Suppressor macrophage (primary cell): ENCODE results near the gene AHRR.
A peak's percentile ranks its signal among the peaks of the same experiment; 100 is the strongest.

Experiments used
- DNase-seq, 4 experiments: peaks; one replicate each; pipeline ENCODE4 v3.0.0-alpha.2; 2020 to 2022

The AHRR gene

DNA sequence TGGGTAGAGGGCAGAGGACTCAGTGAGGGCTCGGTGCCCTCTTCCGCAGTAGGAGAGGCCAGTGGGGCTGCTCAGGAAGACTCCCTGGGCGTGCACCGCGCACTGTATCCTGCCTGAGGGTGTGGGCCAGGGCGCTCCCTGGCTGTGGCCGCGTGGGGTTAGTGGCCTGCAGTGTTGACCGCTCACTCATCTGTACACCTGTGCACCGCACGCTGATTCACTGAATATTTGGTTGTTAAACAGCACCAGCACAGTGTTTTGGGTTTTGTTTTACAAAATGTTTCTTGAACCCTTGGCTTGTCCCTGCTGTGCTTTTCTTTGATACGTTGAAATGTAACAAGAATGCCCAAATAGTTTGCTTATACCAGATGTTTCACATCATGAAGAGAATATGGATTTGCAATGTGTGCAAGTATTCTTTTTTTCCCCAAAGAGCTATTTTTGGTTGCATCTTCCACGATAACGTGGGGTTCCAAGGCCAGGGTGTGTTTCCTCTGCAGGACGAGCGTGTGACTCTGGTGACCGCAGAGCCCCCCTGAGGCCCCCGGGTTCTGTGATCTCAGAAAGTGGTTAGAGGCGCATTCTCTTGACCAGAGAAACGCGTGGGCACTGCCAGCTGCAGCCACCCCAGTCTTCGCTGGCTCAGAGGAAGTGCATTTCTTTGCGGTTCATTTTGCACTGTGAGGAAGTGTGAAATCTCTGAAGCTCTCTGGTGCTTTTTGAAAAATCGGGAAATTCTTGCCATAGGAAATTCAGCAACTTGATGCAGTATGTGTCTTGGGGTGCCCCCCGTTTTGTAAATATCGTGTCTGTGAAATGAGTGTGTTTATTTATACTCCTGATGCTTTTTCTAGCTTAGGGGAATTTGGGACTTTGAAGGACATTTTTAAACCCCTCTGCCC is 46.9 kb downstream of the AHRR start:
- DNase-seq = peak; percentile 94 to 97 (median 94)

DNA sequence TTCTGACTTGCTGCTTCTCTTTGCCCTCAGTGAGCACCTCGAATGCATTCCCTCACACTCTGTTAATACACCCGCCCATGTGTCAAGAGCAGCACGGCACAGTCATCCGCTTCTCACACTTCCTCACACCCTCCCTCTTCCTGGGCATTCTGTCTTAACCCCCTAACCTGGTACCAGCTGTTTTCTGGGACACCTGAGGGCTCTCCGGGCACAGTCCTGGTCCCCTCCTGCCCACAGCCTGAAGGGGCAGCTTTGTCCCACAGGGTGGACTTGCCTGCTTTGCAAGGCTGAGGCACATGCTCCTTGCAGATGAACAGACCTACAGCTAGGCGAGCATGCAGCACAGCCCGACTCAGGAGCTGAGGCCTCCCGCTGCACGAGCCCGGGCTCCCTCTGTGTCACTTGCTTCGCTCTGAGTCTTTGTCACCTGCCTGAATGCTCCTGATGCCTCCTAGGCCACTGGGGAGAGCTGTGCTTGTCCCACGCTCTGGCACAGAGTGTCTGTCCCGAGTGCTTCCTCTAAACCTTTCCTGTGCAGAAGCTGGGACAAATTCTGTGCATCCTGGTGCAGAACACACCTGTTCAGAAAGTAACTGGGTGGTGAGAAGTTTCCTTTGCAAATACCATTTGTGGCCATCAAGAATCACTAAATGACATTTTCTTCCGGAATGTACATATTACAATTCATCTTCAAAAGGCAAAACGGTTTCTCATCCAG is 47.8 kb downstream of the AHRR start:
- DNase-seq = peak; percentile 50 to 68 (median 64)

DNA sequence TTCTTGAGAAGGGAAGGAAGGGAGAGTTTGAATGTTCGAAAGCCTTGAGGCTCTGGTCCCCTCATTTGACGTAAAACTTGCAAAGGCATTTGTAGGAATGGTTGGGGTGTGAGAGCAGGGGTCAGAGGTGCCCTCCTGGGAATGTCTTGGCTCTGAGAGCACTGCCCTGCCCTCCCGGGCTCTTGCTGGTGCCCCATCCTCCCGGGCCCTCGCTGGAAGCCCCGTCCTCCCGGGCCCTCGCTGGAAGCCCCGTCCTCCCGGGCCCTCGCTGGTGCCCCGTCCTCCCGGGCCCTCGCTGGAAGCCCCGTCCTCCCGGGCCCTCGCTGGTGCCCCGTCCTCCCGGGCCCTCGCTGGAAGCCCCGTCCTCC is 48.3 kb downstream of the AHRR start:
- DNase-seq = peak in 1 of 4 experiments; percentile 0

DNA sequence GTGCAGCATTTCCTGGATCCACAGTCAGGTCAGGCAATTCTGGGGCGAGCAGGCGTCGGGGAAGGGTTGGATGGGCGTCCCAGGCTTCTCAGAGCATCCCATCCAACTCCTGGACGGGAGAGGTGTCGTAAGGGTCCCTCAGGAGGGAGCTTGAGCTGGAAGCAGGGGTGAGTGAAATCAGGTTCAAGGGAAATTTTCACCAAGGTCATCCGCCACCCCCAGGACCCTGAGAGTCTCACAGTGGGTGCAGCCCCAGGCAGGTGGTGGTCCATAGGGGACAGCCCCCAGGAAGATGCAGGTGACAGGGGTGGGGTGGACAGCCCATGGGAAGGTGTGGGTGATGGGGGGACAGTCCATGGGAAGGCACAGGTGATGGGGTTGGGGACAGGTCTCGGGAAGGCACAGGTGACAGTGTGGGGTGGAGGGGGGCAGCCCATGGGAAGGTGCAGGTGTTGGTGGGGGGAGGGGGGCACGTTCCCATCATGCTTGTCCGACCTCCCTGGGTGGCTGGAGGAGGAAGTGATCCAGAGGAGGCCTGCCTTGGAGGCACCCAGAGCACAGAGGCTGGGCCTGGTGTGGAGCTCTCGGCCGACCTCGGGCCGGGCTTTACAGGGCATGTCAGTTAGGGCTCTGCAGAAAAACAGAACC is 48.9 kb downstream of the AHRR start:
- no peak for DNase-seq

DNA sequence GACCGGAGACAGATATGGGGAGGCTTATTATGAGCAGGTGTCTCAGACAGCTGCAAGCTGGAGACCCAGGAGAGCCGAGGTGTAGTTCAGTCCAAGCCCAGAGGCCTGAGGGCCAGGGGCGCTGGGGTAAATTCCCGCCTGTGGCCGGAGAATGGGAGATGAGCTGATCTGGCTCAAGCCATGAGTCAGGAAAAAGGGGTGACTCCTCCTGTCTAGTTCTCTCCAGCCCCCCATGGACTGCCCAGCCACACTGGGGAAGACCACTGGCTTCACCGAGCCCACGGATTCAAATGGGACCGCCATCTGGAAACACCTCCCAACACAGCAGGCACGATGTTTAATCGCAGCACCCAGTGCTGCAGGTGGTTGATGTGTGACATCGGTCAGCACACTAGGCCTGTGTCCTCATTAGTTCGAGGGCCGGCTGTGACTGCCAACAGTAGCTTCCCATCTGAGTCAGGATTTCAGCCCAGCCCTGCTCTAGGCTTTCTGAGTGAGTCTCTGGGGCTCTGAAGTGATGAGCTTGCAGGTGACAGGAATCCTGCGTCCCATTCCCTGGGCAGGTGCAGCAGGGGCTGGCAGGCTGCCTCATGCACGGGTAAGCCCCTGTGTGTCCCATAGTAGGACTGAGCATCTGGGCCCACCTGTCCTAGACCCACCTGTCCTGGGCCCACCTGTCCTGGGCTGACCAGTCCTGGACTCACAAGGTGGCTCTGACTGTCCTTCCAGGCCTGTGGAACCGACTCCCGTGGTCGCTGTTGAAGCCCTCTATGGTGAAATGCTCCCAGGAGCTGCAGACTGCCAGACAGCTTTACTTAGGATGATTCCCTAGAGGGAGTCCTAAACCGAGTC is 49.7 kb downstream of the AHRR start:
- DNase-seq = peak in 2 of 4 experiments; percentile 38 to 46

DNA sequence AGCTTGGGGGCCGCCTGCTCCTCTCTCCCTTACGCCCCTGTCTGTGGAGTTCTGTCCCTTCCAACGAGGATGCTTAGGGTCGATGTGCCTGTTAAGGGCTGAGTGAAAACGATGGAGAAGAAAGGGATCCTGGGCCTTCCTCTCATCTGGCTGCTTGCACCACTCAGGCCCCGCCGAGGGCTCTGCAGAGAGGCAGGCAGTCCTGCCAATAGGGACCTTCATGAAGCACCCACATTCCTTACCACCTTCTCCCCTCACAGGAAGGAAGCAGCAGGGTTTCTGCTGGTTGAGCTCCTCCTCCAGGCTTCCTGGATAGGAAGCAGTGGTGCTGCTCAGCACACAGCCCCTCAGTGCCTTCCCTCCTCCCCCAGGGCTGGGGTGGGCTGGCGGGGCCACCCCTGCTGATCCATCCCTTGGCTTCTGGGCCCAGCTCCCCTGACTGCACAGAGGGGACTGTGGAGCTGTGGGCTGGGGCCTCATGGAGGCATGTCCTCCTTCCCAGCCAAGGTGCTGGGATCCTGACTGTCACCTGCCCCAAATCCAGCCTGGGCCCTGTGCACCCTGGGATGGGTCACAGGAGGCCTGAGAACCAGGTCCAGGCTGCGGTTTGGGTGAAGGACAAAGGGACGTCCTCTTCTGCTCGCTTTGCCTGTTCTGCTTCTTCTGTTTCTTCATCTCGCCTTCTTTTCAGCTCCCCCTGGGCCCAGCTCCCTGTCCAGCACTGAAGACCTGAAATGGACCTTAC is 50.5 kb downstream of the AHRR start:
- DNase-seq = peak in 3 of 4 experiments; percentile 61 to 69 (median 64)

DNA sequence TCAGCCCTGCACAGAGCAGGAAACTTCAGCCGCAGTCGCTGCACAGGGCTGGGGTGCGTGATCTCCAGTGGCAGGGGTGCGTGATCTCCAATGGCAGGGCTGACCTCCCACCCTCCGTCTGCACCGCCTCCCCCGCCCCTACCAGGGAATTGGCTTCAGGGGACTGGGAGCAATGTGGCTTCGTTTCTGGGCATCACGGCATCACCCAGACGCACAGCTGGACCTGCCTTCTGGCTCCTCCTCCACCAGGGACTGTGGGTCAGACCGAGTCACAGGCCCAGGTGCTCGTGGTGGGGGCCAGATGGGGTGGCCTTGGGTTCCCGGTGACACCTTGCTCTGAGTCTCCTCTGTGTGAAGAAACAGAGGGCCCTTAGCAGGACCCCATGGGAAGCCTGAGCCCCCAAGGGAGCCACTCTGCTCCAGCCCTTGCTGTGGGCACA is 51.1 kb downstream of the AHRR start:
- no peak for DNase-seq

DNA sequence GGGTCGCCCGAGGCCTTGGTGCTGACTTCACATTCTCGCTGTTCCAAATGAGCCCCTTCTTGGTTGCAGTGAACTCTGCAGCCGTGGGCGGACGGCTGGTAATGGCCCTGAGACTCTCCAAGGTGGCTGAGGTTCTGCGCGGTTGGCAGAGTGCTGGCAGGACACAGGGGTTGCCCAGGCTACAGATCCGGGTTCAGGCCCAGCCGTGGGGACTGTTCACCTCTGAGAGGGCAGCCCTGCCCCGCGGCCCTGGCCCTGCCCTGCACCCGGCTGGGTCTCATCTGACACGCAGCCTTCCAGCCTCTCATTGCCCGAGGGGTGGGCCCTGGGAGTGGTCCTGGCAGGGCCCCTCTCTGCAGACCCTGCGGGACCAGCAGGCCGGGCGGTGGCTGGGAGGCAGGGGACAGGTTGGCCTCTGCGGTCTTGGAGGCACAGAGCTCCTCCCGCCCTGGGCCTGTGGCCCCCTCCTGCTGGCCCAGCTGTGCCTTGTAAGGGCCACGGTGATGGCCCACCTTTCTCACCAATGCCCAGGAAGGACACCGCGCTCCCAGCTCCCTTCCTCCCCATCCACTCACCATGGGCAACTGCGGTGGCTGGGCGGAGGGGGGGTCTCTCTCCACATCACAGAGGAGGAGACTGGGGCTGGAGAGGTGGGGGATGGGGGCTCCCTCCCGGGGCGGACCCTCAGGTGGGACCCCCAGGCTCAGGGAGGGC is 51.6 kb downstream of the AHRR start:
- peak in 1 of 4 experiments; percentile 18 for DNase-seq

DNA sequence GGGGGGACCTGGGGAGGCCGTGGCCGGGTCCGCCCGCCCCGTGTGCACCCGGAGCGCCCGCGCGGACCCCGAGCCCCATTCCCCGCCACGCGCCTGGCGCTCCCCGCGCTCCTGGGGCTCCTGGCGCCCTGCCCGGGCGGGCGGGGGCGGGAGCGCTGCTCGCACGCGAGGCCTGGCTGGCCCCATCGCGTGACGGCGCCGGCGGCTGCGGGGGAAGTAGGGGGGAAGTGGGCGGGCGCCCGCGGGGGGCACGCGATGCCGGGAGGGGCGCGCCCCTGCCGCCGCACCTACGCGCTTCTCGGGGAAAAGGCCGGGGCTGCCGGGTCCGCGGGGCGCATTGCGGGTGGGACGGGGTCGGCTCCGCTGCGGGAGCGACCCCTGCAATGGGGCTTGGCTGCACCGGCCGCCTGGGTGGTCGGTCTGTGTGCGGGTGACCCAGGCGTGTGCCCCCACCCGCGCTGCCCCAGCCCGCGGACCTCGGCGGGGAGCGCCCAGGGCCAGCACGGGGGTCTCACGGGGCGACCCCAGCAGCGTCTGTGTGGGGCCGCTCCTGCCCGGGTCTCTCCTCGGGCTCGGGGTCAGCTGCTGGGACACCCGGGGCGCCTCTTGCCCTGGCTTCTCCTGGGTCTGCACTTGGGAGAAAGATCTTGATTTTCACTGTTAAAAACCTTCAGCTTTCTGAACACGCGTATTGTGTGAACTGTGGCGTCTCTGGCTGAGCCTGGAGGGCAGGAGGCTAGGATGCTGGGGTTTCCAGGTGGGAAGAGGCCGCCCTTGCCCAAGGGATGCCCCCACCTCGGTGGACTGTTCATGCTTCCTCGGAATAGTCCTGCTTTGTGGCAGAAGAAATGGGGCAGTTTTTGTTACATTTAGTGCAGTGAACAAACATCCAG is 52.4 kb downstream of the AHRR start:
- DNase-seq = peak; percentile 91 to 96 (median 94)

DNA sequence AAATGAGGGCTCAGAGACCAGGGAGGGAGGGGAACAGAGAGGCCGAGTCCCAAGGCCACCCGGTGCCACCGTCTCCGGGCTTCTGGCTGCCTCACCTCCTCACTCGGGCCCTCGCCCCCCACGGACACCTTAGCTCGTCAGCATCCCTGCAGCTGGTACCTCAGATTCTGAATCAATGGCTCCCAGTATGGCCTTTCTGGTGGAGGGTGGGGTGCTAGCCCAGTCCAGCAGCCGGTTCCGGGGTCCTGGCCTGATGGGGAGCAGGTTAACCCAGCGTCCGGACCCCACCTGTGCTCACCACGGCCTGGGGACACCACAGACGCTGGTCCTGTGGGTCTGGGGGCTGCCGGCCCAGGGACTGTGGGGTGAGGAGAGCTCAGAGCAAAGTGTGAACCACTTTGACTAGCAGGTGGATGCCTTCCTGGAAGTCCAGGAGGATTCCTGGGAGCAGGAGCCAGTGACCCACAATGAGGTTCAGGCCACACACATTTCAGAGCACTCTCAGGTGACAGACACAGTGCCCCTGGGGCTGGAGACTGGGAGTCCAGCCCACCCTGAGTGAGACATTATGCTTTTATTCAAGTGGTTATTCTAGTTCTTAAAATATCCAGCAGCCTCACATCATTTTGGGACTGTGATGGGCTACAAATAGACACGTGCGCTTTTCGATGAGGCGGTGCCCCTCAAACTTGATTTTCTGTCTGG is 53.3 kb downstream of the AHRR start:
- DNase-seq = peak in 1 of 4 experiments; percentile 1

DNA sequence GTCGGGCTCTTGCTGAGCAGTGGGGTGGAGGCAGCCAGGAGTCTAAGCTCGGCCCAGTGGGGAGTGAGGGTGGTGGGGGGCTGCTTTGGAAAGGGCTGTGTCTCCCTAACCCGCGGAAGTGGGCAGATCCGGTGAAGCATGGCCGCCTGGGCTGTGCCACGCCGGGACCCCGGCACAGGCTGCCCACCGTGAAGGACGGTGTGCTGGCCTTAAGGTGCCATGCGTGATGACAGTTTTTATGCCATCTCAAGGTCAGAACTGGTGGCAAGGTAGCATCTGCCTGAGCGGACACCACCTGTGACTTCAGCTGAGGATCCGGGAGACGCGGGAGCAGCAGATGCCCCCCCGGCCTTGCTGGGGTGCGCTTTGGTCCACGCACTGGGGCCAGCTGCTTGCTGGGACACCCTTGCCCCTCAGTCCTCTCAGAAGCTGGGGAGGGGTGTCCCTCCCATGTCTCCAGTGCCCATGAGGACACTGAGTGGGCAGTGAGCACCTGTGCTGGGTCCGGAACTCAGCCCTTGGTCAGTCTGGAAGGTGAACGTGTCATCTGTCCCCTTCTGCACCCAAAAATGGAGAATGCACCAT is 53.9 kb downstream of the AHRR start:
- peak in 1 of 4 experiments; percentile 1 for DNase-seq

DNA sequence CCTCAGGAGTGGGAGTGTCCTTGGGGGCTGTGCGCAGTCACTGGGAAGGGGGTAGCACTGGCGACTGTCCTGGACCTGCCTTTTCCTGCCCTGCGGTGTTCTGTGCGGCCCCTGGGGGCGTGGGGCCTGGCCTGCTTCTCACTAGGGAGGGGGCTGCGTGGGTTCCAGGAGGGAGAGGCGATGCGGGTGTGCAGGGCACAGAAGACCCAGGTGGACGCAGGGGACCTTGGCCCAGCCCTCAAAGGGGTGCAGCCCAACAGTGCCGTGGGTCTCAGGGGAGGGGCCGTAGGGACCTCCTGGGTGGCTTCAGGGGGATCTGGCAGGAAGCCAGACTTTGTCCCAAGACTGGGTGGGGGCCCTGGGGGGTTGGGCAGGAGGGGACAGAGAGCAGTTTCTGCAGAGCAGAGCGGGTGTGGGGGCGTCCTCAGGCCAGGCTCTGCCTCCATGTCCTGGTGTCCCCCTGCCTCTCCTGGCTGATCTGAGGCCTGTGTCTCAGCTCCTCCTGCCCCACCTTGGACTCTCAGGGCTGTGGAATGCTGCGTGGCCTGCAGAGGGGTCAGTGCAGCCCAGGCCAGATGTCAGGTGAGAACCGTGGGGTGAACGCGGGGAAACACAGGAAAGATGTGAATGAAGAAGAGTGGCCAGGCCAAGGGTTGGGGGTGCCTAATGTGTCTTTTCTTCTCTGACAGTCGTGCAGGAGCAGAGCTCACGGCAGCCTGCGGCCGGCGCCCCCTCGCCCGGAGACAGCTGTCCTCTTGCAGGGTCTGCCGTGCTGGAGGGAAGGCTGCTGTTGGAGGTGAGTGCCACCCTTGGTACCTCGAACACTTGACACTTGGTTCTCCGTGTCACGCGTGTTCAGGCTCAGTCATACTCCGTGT is 54.6 kb downstream of the AHRR start:
- peak in 1 of 4 experiments; percentile 1 for DNase-seq

DNA sequence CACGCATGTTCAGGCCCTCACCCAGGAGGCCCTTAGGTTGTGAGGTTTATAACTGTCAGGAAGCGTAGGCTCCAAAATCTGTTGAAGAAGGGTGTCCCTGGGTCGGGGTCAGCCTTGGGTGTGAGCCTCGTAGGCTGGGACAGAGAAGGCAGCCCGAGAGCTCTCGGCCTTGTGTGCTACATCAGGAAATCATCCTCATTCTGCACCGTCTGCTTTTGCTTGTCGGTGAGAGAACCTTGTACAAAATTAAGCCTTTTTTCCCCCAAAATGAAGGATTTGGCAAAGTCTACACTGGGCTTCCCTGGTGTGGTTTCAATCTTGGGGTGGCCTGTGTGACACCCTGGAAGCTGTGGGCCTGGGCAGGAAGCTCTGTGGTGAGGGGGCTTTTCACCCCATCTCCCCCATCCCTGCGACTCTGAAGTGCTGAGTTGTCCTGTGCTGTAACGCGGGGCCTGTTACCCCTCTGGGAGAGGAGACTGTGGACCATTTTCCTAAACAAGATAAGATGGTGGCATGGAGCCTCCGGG is 55.3 kb downstream of the AHRR start:
- DNase-seq = peak in 1 of 4 experiments; percentile 4

DNA sequence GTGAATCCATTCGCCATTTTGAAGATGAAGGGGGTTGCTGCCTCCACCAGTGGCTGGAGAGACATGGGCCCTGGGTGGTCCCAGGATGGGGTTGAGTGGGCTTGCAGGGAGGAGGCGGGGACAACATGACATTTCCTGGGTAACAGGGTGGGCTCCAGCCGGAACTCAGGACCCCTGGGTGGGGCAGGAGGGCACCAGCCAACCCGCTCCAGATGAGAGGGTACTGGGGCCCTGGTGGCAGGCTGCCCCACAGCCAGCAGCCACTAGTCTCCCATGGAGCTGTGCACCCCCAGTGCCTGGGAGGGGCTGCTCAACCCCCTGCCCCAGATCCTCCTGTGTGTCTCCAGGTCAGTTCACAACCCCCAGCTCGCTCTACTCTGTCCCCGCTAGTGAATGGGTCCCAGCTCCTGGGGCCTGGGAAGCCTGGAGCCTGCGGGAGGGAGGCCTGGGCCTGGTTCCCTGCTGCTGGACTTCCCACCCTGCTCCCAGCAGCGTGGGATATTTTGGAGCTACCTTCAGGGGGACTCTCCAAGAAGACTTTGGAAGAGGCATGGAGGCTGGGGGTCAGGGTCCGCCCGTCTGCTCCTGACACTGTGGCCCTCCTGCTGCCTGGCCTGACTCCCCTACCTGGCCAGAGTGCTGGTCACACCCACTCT is 55.9 kb downstream of the AHRR start:
- peak in 1 of 4 experiments; percentile 1 for DNase-seq

DNA sequence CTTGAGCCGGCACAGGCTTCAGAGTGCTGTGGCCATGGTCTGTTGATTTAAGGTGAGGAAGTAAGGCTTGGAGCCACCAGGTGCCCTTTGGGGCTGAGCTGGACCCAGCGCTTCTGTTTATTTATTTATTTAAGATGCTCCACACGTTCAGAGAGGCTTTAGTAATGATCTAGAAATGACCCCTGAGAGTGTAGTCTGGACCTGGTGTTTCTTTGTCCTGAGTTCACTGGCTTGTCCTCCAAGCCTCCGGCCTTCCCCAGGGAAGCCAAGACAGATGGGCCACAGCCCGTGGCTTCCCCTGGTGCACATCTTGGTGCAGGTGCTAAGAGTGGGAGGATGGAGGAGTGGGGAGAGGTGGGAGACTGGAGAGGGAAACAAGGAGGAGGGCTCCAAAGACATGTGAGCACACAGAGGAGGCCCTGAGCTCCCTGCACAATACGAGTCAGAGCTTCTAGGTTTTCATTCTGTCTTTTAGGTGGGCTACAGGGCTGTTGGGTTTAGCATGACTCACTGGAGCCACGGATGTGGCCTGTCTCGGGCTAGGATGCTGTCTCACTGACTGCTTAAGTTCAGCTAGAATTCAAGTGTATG is 56.9 kb downstream of the AHRR start:
- peak in 1 of 4 experiments; percentile 1 for DNase-seq
